Activated CD4-positive, alpha-beta T cell treated with anti-CD3 and anti-CD28 coated beads for 4 hours (primary cell): ENCODE results near the gene LARP1.

Source experiments
- DNase-seq, 2 donors: peaks; one replicate each; pipeline ENCODE4 v3.0.0-alpha.2; 2020

Gene LARP1

DNA sequence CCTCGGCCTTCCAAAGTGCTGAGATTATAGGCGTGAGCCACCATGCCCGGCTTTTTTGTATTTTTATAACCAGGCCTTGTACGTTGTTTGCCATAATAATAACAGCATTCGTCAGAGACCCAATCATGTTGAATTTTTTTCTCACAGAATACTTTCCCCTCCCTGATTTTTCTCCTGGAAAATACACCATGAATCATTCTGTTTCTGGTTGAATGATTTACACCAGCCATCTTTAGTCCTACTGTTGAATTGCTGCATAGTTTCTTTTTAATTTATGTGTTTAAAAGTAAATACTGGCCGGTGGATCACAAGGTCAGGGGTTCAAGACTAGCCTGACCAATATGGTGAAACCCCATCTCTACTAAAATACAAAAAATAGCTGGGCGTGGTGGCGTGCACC, 106.8 kb downstream of the LARP1 start:
- no peak for DNase-seq

DNA sequence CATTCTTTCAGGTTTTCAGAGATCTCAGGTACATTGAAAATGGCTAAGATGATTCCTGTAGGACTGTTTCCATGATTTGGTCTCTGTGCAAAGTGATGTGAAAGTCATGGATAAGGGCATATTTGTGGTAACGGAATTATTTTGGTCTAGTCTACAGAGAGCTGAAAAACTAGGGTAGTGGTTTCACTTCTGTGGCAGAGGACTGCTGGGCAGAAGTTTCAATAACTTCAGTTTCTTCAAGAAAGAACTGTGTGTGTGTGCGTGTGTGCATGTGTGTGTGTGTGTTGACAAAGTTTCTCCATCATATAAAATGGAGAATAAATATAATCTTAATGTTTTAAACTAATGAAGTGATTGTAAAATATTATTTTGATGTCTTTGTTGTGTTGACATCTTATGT, 107.6 kb downstream of the LARP1 start:
- no peak for DNase-seq

DNA sequence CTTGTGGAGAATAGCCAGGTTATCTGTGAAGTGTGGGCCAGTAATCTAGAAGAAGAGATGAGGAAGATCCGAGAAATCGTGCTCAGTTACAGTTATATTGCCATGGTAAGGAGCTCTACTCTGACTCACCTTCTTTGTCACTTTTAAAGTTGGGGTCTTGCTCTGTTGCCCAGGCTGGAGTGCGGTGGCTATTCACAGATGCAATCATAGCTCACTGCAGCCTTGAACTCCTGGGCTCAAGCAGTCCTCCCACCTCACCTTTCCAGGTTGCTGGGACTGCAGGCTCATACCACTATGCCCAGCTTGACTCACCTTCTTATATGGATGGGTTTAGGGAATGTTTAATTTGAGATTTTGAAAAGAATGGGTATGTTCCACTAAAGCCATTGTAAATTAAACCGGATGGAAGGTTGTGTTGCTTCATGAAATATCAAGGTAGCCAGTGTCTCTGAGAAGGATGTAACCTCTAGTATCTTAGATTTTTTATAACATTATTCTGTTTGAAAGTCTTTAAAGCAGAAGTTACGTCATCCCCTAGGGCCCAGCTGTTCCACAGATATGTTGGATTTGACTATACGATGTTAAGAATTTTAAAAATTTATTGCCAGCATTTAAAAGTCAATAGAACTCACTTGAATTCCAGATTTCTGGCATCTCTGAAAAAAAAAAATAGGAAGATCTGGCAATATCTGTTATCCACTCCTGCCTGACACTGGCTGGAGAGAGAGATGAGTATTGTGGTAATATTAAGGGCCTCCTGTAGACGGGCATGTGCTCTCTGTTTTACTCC, 108.3 kb downstream of the LARP1 start:
- DNase-seq: no peak

- DNase-seq: no peak
Observed at GRCh38 chr5:154865466-154866184, 110.4 kb downstream of the LARP1 start.

DNA sequence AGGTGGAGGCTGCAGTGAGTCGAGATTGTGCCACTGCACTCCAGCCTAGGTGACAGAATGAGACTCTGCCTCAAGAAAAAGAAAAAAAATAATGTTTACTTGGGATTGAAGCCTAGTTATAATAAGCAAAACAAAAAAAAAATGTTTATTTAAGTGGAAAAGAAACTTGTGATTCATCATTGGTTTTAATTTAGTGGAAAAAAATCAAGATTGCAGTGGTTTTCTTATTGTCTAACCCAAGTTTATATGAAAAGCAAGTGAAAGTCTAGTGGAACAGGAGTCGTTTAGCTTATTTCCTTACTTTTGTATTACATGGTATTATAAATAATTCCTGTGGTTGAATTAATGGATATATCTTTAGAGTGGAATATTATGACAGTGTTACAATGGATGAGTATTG, 111.7 kb downstream of the LARP1 start:
- DNase-seq: no peak
